Caco-2 (cell line): ENCODE results near the gene C9orf85. TPM values are rescaled to one million over a fixed set of nuclear protein-coding genes. Genes with fewer than 3 reads are reported as not detected.
"Not testable (repeated sequence)": the region's sequence is repeated elsewhere in the genome, so short reads cannot be mapped to it uniquely, and the experiment has no call there.

Experiments used
- BruUV-seq: library from RNA; stranded (reverse); fragments of 400-500 nt; replicated peaks from 2 replicates; lab custom pipeline; 2021; lab: Mats Ljungman, UMichigan
- CTCF ChIA-PET: fragments of 300-600 bp; sonication (Branson Sonifier 250); formaldehyde crosslinking; loops from one replicate; lab custom pipeline; 2022; ENCODE audit warnings: antibody characterized with exemption; lab: Charles Lee
- POLR2A ChIA-PET: fragments of 300-600 bp; sonication (Branson Sonifier 250); formaldehyde crosslinking; loops from one replicate; lab custom pipeline; 2022; ENCODE audit warnings: antibody characterized with exemption; lab: Charles Lee
- DNase-seq, 2 experiments: peaks; one replicate each; pipeline versions ENCODE4 v3.0.0 to v3.0.0-alpha.2; 2020 to 2022
- H3K27me3 ChIP-seq: replicated peaks from 2 replicates; pipeline ENCODE4 v1.6.0; 2011; ENCODE audit warnings: low read length; ENCODE audit not compliant: control insufficient read depth, insufficient read depth
- H3K36me3 ChIP-seq: 2 replicates; pipeline ENCODE4 v1.5.1; 2011; ENCODE audit warnings: low read length; ENCODE audit not compliant: control insufficient read depth, insufficient read depth
- H3K4me1 ChIP-seq: fragments of 250-450 bp; sonication (Bioruptor Pico); 2 replicates; pipeline ENCODE4 v1.5.1; 2020; ENCODE audit warnings: mild to moderate bottlenecking
- H3K4me3 ChIP-seq: 2 replicates; pipeline ENCODE4 v1.5.1; 2011; ENCODE audit warnings: low read depth, mild to moderate bottlenecking, control low read depth, low read length
- H3K9me3 ChIP-seq: fragments of 250-450 bp; sonication (Bioruptor Pico); 2 replicates; pipeline ENCODE4 v1.5.1; 2020; ENCODE audit warnings: mild to moderate bottlenecking, moderate library complexity
- H3K27ac Mint-ChIP-seq: one replicate; pipeline ENCODE4 v1.8.0; 2022; ENCODE audit warnings: mixed read lengths; ENCODE audit not compliant: unreplicated experiment
- H3K27me3 Mint-ChIP-seq: one replicate; pipeline ENCODE4 v1.8.0; 2022; ENCODE audit warnings: mixed read lengths; ENCODE audit not compliant: insufficient read depth, unreplicated experiment
- H3K36me3 Mint-ChIP-seq: one replicate; pipeline ENCODE4 v1.8.0; 2022; ENCODE audit warnings: mild to moderate bottlenecking, mixed read lengths; ENCODE audit not compliant: insufficient read depth, unreplicated experiment
- H3K4me1 Mint-ChIP-seq: one replicate; pipeline ENCODE4 v1.8.0; 2022; ENCODE audit warnings: low read depth, mixed read lengths; ENCODE audit not compliant: unreplicated experiment
- H3K4me3 Mint-ChIP-seq: one replicate; pipeline ENCODE4 v1.8.0; 2022; ENCODE audit warnings: mild to moderate bottlenecking, moderate library complexity, mixed read lengths; ENCODE audit not compliant: unreplicated experiment
- H3K9me3 Mint-ChIP-seq: one replicate; pipeline ENCODE4 v1.8.0; 2022; ENCODE audit warnings: mixed read lengths; ENCODE audit not compliant: unreplicated experiment
- intact Hi-C: fragments of 100-400 bp; cut with micrococcal nuclease; formaldehyde crosslinking; loops from one replicate; pipeline ENCODE4 v1.10.0; 2022; ENCODE audit not compliant: unreplicated experiment
- total RNA-seq: library from RNA; stranded (reverse); gene quantifications from 2 replicates; pipeline ENCODE4 v1.2.3, GENCODE V29; 2022
- TF ChIP-seq, protein P1 (sequence below), 2 experiments: fragments of 200-600 bp in 1 of 2; IDR thresholded peaks; 1 replicate in 1 of 2; 2 replicates in 1 of 2; pipeline versions ENCODE4 v1.5.1 to v1.8.0; 2011 to 2022; ENCODE audit warnings: antibody characterized with exemption in 1 of 2, control low read depth in 1 of 2, inconsistent platforms in 1 of 2, low read depth in 1 of 2, low read length in 1 of 2, mild to moderate bottlenecking in 1 of 2, moderate library complexity in 1 of 2; ENCODE audit not compliant: insufficient read depth in 1 of 2, severe bottlenecking in 1 of 2, unreplicated experiment in 1 of 2

The C9orf85 gene
- total RNA-seq, 1 experiment from 2014 or later: 2.4 TPM

DNA sequence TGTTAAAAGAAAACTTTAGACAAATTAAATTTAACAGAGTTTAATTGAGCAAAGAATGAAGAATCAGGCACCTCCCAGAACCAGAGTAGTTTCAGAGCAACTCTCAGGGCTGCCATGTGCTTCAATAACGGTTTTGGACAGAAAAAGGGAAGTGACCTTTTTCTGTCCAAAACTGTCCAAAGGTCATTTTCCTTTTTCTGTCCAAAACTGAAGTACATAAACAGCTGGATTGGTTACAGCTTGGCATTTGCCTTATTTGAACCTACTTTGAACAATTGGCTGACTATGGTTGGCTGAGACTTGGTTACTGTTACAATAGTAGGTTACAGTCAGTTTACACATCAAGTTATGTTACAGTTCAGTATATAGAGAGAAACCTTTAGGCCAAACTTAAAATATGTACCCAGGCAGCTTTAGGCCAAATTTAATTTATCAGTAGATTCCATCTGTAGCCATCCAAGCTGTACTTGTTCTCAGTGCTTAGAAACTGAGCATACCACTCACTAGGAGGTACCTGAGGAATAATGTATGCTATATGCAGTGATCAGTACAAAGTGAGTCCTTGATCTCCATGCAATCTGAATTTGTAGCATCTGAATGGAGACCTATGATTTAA lies 44.0 kb downstream of the C9orf85 start:
- no peaks in the 10 kb centered on the region for H3K36me3 Mint-ChIP-seq
- TF ChIP-seq, protein P1, sequence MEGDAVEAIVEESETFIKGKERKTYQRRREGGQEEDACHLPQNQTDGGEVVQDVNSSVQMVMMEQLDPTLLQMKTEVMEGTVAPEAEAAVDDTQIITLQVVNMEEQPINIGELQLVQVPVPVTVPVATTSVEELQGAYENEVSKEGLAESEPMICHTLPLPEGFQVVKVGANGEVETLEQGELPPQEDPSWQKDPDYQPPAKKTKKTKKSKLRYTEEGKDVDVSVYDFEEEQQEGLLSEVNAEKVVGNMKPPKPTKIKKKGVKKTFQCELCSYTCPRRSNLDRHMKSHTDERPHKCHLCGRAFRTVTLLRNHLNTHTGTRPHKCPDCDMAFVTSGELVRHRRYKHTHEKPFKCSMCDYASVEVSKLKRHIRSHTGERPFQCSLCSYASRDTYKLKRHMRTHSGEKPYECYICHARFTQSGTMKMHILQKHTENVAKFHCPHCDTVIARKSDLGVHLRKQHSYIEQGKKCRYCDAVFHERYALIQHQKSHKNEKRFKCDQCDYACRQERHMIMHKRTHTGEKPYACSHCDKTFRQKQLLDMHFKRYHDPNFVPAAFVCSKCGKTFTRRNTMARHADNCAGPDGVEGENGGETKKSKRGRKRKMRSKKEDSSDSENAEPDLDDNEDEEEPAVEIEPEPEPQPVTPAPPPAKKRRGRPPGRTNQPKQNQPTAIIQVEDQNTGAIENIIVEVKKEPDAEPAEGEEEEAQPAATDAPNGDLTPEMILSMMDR (IDR thresholded peaks at IDR 0.05; ENCODE audit: insufficient read depth in 1 of 2, low read depth in 1 of 2, low read length in 1 of 2, severe bottlenecking in 1 of 2, unreplicated experiment in 1 of 2): no peak
- no peaks in the 10 kb centered on the region for H3K4me1 Mint-ChIP-seq
- H3K4me1 ChIP-seq: no peaks in the 10 kb centered on the region
- no TSS peak for BruUV-seq
- ChIA-PET CTCF (no interaction called here), POLR2A (no interaction called here)
- no peak overlapping the region for H3K4me3 Mint-ChIP-seq
- H3K9me3 Mint-ChIP-seq: no peaks in the 10 kb centered on the region
- H3K36me3 ChIP-seq: no peaks in the 10 kb centered on the region
- H3K4me3 ChIP-seq: no peak overlapping the region
- intact Hi-C loops: no loop called here
- no peak overlapping the region for H3K27ac Mint-ChIP-seq
- H3K9me3 ChIP-seq: no peaks in the 10 kb centered on the region
- H3K27me3 Mint-ChIP-seq: no peaks in the 10 kb centered on the region
- no peak for DNase-seq
- no peaks in the 10 kb centered on the region for H3K27me3 ChIP-seq

DNA sequence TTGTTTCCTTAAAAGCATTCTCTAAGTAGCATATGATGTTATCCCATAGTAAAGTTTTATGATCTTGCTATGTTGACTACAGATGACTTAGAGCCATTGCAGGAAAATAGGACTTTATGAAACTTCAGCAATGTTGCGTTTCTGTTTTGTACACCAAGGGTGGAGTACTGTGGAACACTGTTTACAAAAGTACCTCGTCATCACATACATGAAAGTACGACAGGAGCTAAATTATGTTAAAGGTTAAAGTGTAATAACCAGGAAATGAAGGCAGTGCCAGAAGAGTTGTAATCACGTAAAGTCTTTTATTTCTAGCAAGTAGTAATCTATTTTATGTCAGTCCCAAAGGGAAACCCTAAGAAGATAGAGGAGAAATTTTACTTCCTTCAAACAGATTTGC lies 50.9 kb downstream of the C9orf85 start:
- H3K4me3 Mint-ChIP-seq: no peak overlapping the region
- CTCF ChIA-PET: no interaction called here
- no peaks in the 10 kb centered on the region for H3K9me3 Mint-ChIP-seq

DNA sequence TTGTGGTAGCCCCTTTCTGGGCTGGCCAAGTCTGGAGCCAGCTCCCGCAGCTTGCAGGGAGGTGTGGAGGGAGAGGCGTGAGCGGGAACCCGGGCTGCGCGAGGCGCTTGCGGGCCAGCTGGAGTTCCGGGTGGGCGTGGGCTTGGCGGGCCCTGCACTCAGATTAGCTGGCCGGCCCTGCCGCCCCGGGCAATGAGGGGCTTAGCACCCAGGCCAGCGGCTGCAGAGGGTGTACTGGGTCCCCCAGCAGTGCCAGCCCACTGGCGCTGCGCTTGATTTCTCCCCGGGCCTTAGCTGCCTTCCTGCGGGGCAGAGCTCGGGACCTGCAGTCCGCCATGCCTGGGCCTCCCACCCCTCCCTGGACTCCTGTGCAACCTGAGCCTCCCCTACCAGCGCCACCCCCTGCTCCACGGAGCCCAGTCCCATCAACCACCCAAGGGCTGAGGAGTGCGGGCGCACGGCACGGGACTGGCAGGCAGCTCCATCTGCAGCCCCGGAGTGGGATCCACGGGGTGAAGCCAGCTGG lies 52.1 kb downstream of the C9orf85 start:
- H3K4me1 Mint-ChIP-seq, H3K9me3 ChIP-seq, H3K36me3 Mint-ChIP-seq, H3K9me3 Mint-ChIP-seq, BruUV-seq, CTCF ChIA-PET, H3K4me3 Mint-ChIP-seq, POLR2A ChIA-PET, intact Hi-C loops, H3K27ac Mint-ChIP-seq, H3K4me1 ChIP-seq, H3K27me3 Mint-ChIP-seq, H3K27me3 ChIP-seq, H3K36me3 ChIP-seq, DNase-seq, H3K4me3 ChIP-seq: not testable (repeated sequence)

More for the DNA sequence above, 50.9 kb downstream of the C9orf85 start:
- H3K4me1 ChIP-seq: no peaks in the 10 kb centered on the region
- H3K27ac Mint-ChIP-seq: no peak overlapping the region
- no TSS peak for BruUV-seq
- no peaks in the 10 kb centered on the region for H3K36me3 ChIP-seq
- no peaks in the 10 kb centered on the region for H3K4me1 Mint-ChIP-seq
- POLR2A ChIA-PET: no interaction called here
- no peaks in the 10 kb centered on the region for H3K27me3 Mint-ChIP-seq
- H3K36me3 Mint-ChIP-seq: no peaks in the 10 kb centered on the region
- no peak overlapping the region for H3K4me3 ChIP-seq
- DNase-seq: no peak
- intact Hi-C loops: no loop called here
- TF ChIP-seq, protein P1 (IDR thresholded peaks at IDR 0.05; ENCODE audit: insufficient read depth in 1 of 2, low read depth in 1 of 2, low read length in 1 of 2, severe bottlenecking in 1 of 2, unreplicated experiment in 1 of 2): no peak
- H3K27me3 ChIP-seq: no peaks in the 10 kb centered on the region
- no peaks in the 10 kb centered on the region for H3K9me3 ChIP-seq
